HG03342 (cell line): ENCODE data around the gene GPR55.

Experiments used
- ATAC-seq: cut with Tn5 transposase; IDR thresholded peaks from one replicate; pipeline ENCODE4 v1.9.1; 2021; ENCODE audit warnings: mild to moderate bottlenecking, moderate library complexity; ENCODE audit not compliant: unreplicated experiment

GPR55 gene

GRCh38 chr2:230920167-230920566 lies 4.9 kb downstream of the GPR55 start:
- no peak for ATAC-seq

GRCh38 chr2:230919681-230920080 lies 5.4 kb downstream of the GPR55 start:
- ATAC-seq: no peak

GRCh38 chr2:230919240-230919639 lies 5.8 kb downstream of the GPR55 start:
- ATAC-seq: no peak

- ATAC-seq: no peak
Observed at GRCh38 chr2:230916218-230916617, 8.8 kb downstream of the GPR55 start.

- ATAC-seq: no peak
Observed at GRCh38 chr2:230915319-230915718, 9.7 kb downstream of the GPR55 start.

GRCh38 chr2:230914886-230915285 lies 10.2 kb downstream of the GPR55 start:
- ATAC-seq: no peak

GRCh38 chr2:230913406-230914143 lies 11.5 kb downstream of the GPR55 start:
- no peak for ATAC-seq

GRCh38 chr2:230912724-230913123 lies 12.3 kb downstream of the GPR55 start:
- no peak for ATAC-seq

GRCh38 chr2:230912046-230912445 lies 13.0 kb downstream of the GPR55 start:
- ATAC-seq: no peak

- ATAC-seq: no peak
Observed at GRCh38 chr2:230910546-230911177, 14.4 kb downstream of the GPR55 start.

- no peak for ATAC-seq
Observed at GRCh38 chr2:230909841-230910545, 15.0 kb downstream of the GPR55 start.

- no peak for ATAC-seq
Observed at GRCh38 chr2:230908595-230909191, 16.3 kb downstream of the GPR55 start.

GRCh38 chr2:230908092-230908594 lies 16.9 kb downstream of the GPR55 start:
- no peak for ATAC-seq

GRCh38 chr2:230907361-230908091 lies 17.5 kb downstream of the GPR55 start:
- no peak for ATAC-seq

- no peak for ATAC-seq
Observed at GRCh38 chr2:230906471-230907230, 18.4 kb downstream of the GPR55 start.

GRCh38 chr2:230905448-230906421 lies 19.3 kb downstream of the GPR55 start:
- ATAC-seq: no peak

GRCh38 chr2:230904856-230905447 lies 20.1 kb downstream of the GPR55 start:
- no peak for ATAC-seq
